DOHH2 (cell line): Measurements from ENCODE around the gene MMP15.

Source experiments
- EZH2phosphoT487 ChIP-seq: fragments of 200-600 bp; sonication (generic); IDR thresholded peaks from 2 replicates; pipeline ENCODE4 v1.6.1; 2017; ENCODE audit warnings: borderline replicate concordance, mild to moderate bottlenecking, antibody characterized with exemption, low read length, moderate library complexity, mixed read lengths
- TF ChIP-seq, protein P1 (sequence below): fragments of 200-600 bp; sonication (generic); IDR thresholded peaks from one replicate; pipeline ENCODE4 v1.5.1; 2014; ENCODE audit warnings: antibody characterized with exemption, mild to moderate bottlenecking, low read depth, low read length; ENCODE audit not compliant: poor library complexity, severe bottlenecking

DNA sequence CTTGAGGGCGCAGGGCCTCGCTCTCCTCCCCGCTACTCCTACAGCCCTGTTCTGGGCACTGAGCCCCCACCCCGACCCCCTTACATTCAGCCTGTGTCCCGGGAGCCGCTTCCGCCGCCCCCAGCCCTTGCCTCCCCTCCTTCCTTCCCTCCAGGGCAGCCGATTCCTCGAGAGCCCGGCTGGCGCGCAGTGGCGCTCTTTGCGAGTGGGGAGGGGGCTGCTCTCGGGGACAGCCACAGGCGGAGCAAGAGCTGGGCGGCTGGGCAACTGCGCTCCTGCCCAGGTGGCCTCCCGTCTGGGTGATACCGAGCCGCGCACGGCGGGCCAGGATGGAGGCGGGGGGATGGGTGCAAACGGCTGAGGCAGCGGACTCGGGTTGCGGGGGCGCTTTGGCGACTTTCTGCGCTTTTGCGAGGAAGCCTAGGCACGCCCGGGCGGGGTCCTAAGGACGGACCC, 1.2 kb downstream of the MMP15 start:
- TF ChIP-seq, protein P1, sequence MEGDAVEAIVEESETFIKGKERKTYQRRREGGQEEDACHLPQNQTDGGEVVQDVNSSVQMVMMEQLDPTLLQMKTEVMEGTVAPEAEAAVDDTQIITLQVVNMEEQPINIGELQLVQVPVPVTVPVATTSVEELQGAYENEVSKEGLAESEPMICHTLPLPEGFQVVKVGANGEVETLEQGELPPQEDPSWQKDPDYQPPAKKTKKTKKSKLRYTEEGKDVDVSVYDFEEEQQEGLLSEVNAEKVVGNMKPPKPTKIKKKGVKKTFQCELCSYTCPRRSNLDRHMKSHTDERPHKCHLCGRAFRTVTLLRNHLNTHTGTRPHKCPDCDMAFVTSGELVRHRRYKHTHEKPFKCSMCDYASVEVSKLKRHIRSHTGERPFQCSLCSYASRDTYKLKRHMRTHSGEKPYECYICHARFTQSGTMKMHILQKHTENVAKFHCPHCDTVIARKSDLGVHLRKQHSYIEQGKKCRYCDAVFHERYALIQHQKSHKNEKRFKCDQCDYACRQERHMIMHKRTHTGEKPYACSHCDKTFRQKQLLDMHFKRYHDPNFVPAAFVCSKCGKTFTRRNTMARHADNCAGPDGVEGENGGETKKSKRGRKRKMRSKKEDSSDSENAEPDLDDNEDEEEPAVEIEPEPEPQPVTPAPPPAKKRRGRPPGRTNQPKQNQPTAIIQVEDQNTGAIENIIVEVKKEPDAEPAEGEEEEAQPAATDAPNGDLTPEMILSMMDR, result peak; percentile 12
- no peak for TF ChIP-seq EZH2phosphoT487
